ENCODE data around the gene PLPP7. TPM values are rescaled to one million over a fixed set of nuclear protein-coding genes. Genes with fewer than 3 reads are reported as not detected.

The PLPP7 gene
- total and polyA plus RNA-seq, 7 donors, result 19.4 to 156 (median 90.5) TPM

DNA sequence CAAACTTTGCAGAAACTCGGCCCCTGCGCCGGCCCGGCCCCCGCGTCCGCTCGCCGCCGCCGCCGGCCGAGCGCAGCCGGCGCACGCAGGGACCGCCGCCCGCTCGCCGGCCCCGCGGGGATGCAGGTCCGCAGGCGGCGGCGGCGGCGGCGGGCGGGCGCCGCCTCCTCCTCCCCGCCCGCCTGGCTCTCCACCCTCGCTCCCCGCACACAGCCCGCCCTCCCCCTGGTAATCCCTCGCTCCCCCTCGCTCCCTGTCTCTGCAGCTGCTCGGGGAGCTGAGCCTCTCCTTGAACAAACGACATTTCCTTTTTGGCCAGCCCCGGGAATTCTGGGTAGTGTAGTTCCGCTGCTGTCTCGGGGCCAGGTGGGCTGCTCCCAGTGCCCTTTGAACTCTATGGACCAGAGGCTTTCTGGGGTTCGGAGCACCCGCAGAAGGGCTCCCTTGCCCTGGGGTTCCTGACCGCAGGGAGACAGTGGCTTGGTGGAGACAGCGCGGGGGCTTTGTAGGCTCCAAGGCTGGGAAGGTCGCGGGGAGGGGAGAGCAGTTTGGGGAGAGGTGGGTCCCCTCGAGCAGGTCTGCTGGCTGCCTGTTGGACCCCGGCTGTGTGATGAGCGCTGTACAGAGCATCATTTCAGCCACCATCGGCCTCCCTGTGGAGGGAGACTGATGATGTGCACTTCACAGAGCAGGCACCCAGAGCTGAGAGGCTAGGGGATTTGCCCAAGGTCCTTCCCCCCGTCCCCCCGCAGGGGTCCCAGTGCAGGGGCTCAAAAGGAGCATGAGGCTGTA lies 11.4 kb upstream of the PLPP7 start:
- intact Hi-C loops (cut with DNase I), result loop anchor here in 1 of 2 donors (5.0 kb wide), 1 partner anchor 101 kb away; no protein-coding TSS in a partner anchor
- ATAC-seq, result peak; percentile 63 to 71 (median 66)
- no peaks in the 10 kb centered on the region for H3K9me3 ChIP-seq
- peak overlapping the region; percentile 98 for H3K27ac ChIP-seq
- TF ChIP-seq, protein P1, sequence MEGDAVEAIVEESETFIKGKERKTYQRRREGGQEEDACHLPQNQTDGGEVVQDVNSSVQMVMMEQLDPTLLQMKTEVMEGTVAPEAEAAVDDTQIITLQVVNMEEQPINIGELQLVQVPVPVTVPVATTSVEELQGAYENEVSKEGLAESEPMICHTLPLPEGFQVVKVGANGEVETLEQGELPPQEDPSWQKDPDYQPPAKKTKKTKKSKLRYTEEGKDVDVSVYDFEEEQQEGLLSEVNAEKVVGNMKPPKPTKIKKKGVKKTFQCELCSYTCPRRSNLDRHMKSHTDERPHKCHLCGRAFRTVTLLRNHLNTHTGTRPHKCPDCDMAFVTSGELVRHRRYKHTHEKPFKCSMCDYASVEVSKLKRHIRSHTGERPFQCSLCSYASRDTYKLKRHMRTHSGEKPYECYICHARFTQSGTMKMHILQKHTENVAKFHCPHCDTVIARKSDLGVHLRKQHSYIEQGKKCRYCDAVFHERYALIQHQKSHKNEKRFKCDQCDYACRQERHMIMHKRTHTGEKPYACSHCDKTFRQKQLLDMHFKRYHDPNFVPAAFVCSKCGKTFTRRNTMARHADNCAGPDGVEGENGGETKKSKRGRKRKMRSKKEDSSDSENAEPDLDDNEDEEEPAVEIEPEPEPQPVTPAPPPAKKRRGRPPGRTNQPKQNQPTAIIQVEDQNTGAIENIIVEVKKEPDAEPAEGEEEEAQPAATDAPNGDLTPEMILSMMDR (IDR thresholded peaks at IDR 0.05), result no peak
- peak overlapping the region; percentile 70 for H3K4me3 ChIP-seq
- 8 to 15% (median 12%) methylated on average over 31 to 59 of the region's 59 CpGs for WGBS, 3 donors
- H3K27me3 ChIP-seq (ENCODE audit: insufficient read depth in 3 of 3, low read length in 2 of 3), result no peaks in the 10 kb centered on the region
- DNase-seq, result peak; percentile 87 to 93
- peaks cover 38% of the 10 kb centered on the region for H3K4me1 ChIP-seq
- H3K36me3 ChIP-seq (ENCODE audit: insufficient read depth in 1 of 2, low read depth in 1 of 2), result no peaks in the 10 kb centered on the region

DNA sequence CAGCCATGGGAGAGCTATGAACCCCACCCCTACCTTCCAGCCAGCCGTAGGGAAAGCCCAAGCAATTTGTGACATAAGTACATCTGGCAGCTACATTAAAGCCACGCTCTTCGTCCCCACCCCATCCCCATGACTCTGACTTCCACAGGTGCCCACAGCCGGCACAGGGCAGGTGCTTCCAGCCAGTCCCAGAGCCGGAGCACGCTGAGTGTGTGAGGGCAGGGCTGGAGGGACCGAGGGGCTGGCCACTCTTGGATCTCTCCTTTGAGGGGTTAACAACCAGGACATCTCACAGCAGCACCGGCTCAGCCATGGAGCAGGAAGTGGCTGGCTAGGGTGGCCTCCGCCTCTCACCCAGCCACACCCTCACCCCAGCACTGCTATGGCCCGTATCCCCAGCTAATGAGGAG lies 10.8 kb upstream of the PLPP7 start:
- Histone ChIP-seq H3K36me3 (ENCODE audit: insufficient read depth in 1 of 2, low read depth in 1 of 2) (no peaks in the 10 kb centered on the region), H3K27ac (peak overlapping the region; percentile 98), H3K4me1 (peaks cover 37% of the 10 kb centered on the region), H3K4me3 (no peak overlapping the region), H3K9me3 (no peaks in the 10 kb centered on the region), H3K27me3 (ENCODE audit: insufficient read depth in 3 of 3, low read length in 2 of 3) (no peaks in the 10 kb centered on the region)
- WGBS, 3 donors, result 57 to 65% (median 58%) methylated on average over 10 of the region's 10 CpGs
- DNase-seq, result peak in 1 of 2 donors; percentile 56
- intact Hi-C loops (cut with DNase I), result loop anchor here in 1 of 2 donors (5.0 kb wide), 1 partner anchor 101 kb away; no protein-coding TSS in a partner anchor
- ATAC-seq, result no peak
- TF ChIP-seq, protein P1 (IDR thresholded peaks at IDR 0.05), result no peak

DNA sequence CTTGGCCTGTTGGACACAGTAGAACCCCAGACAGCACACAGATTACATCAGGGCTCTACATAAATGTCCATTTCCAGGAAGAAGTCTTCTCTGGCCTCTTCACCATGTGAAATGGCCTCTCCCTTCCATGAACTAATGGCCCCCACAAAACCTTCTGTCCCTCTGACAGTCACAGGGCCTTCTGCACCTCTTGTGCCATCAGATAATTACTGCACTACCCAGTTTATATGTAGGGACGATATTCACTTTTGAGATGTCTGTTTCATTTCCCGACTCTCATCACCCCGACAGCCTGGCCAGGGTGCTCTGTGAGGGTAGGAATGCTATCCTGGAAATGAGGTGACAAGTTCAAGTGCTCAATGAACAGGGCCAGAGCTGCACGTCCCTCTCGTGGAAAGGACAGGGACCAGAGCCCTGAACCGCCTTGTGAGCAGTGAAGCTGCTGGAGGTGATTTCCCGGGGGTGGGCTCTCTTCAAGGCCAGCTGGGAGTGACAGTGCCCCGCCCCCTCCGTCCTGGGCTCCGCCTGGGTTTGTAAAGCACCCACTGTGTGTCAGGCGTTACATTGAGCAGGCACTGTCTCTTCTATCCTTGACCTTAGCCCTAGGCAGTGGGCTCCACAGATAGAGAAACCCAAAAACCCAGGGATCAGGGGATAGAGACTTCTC lies 10.2 kb upstream of the PLPP7 start:
- H3K27me3 ChIP-seq (ENCODE audit: insufficient read depth in 3 of 3, low read length in 2 of 3), result no peaks in the 10 kb centered on the region
- peak in 1 of 2 donors; percentile 56 for DNase-seq
- no peaks in the 10 kb centered on the region for H3K9me3 ChIP-seq
- peaks cover 31% of the 10 kb centered on the region for H3K4me1 ChIP-seq
- TF ChIP-seq, protein P1 (IDR thresholded peaks at IDR 0.05), result no peak
- peak overlapping the region; percentile 98 for H3K27ac ChIP-seq
- 57 to 72% (median 65%) methylated on average over 11 of the region's 11 CpGs for WGBS, 3 donors
- no peak overlapping the region for H3K4me3 ChIP-seq
- intact Hi-C loops (cut with DNase I), result loop anchor here in 1 of 2 donors (5.0 kb wide), 1 partner anchor 102 kb away; no protein-coding TSS in a partner anchor
- H3K36me3 ChIP-seq (ENCODE audit: insufficient read depth in 1 of 2, low read depth in 1 of 2), result no peaks in the 10 kb centered on the region
- no peak for ATAC-seq

DNA sequence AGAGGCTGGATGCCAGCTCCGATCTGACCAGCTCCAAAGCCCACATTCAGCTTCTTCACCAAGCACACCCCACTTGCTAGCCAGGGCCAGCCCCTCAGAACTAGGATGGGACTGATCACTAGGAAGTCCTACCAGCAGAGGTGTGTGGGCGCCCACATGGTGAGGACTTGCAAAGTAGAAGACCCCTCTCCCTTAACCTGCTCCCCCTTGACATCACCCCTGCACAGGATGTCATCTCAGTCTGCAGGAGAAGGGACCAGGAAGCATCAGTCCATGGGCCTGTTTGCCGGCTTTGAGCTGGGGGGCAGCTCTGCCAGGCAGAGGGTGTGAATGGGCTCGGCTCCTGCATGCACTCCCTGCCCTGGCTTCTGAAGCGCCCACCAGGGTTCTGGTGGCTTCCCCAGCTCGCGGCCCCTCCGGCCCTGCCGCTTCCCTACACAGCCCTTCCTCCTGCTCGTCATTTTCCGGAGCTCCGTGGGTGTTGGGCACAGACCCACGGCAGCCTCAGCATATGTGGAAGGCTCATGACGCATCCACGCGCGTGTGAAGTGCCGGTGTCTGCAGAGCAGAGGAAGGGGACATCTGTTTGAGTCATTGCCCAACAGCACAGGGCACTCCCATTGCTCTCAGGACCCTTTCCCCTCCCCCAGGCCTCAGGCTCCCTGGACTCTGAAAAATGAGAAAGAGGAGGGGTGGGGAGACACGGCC lies 9.5 kb upstream of the PLPP7 start:
- H3K4me1 ChIP-seq, result peaks cover 28% of the 10 kb centered on the region
- peak overlapping the region; percentile 98 for H3K27ac ChIP-seq
- no peak overlapping the region for H3K4me3 ChIP-seq
- peak in 1 of 2 donors; percentile 61 for DNase-seq
- intact Hi-C loops (cut with DNase I), result loop anchor here in 1 of 2 donors (5.0 kb wide), 1 partner anchor 103 kb away; no protein-coding TSS in a partner anchor
- no peaks in the 10 kb centered on the region for H3K36me3 ChIP-seq (ENCODE audit: insufficient read depth in 1 of 2, low read depth in 1 of 2)
- no peaks in the 10 kb centered on the region for H3K27me3 ChIP-seq (ENCODE audit: insufficient read depth in 3 of 3, low read length in 2 of 3)
- TF ChIP-seq, protein P1 (IDR thresholded peaks at IDR 0.05), result no peak
- 62 to 69% (median 69%) methylated on average over 18 to 19 of the region's 19 CpGs for WGBS, 3 donors
- no peaks in the 10 kb centered on the region for H3K9me3 ChIP-seq
- no peak for ATAC-seq
